SU-DHL-6 (cell line): ENCODE measurements around the gene EVC.

ENCODE experiments used
- EZH2phosphoT487 ChIP-seq: fragments of 200-600 bp; sonication (generic), shearing (Covaris generic); conservative IDR thresholded peaks from 2 replicates; pipeline ENCODE4 v1.6.1; 2018; ENCODE audit warnings: mild to moderate bottlenecking, antibody characterized with exemption, low read length, moderate library complexity, mixed read lengths
- TF ChIP-seq, protein P1 (sequence below): fragments of 200-600 bp; sonication (generic); IDR thresholded peaks from one replicate; pipeline ENCODE4 v1.5.1; 2017; ENCODE audit warnings: antibody characterized with exemption, mild to moderate bottlenecking, low read length, moderate library complexity; ENCODE audit not compliant: insufficient read depth, poor library complexity, severe bottlenecking

DNA sequence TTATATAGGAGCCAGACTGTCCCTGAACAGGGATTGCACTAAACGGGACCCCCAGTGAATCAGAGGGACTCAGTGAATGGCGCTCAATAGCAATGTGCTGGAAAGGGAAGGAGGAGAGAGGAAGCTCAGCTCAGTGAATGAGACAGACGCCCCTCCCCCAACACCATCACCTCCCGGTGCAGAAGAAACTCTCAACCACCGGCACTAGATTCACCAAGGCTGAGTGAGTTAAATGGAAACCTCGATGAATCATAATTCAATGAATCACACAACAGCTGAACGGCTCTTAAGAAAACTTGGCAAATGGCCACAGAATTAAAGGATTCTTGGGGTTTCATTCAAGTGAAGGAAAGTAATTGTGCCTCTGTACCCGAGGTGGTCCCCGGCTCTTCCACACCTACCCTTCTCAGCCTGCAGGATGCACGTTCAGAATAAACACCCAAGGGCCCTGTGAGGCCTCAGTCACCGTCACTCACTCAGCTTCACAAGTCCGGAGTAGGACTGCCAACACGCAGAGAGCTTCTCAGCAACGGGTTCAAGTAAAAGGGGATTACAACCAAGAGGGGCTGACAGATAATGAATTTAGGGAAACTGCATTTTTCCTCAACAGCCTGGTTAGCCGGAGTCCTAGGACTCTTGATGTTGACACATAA is 152.6 kb downstream of the EVC start:
- TF ChIP-seq, protein P1, sequence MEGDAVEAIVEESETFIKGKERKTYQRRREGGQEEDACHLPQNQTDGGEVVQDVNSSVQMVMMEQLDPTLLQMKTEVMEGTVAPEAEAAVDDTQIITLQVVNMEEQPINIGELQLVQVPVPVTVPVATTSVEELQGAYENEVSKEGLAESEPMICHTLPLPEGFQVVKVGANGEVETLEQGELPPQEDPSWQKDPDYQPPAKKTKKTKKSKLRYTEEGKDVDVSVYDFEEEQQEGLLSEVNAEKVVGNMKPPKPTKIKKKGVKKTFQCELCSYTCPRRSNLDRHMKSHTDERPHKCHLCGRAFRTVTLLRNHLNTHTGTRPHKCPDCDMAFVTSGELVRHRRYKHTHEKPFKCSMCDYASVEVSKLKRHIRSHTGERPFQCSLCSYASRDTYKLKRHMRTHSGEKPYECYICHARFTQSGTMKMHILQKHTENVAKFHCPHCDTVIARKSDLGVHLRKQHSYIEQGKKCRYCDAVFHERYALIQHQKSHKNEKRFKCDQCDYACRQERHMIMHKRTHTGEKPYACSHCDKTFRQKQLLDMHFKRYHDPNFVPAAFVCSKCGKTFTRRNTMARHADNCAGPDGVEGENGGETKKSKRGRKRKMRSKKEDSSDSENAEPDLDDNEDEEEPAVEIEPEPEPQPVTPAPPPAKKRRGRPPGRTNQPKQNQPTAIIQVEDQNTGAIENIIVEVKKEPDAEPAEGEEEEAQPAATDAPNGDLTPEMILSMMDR = no peak
- TF ChIP-seq EZH2phosphoT487 = no peak
